Ascending aorta (tissue), 2 donors: ENCODE results near the gene CREBBP. TPM values are rescaled to one million over a fixed set of nuclear protein-coding genes. Genes with fewer than 3 reads are reported as not detected.

Experiments
- DNase-seq, 2 donors: peaks; one replicate each; pipeline ENCODE4 v3.0.0-alpha.2; 2019; ENCODE audit warnings: low spot score in 2 of 2
- H3K27ac ChIP-seq, 2 donors: fragments of 200-600 bp; sonication (generic); one replicate each; pipeline ENCODE4 v1.5.1; 2016 to 2017; ENCODE audit warnings: mild to moderate bottlenecking in 1 of 2
- H3K27me3 ChIP-seq: fragments of 200-600 bp; sonication (generic); one replicate; pipeline ENCODE4 v1.5.1; 2017
- H3K36me3 ChIP-seq, 2 donors: fragments of 200-600 bp; sonication (generic); one replicate each; pipeline ENCODE4 v1.5.1; 2016
- H3K4me1 ChIP-seq, 2 donors: fragments of 200-600 bp; sonication (generic); one replicate each; pipeline ENCODE4 v1.5.1; 2016 to 2017; ENCODE audit warnings: mild to moderate bottlenecking in 1 of 2
- H3K4me3 ChIP-seq, 2 donors: fragments of 200-600 bp; sonication (generic); one replicate each; pipeline ENCODE4 v1.5.1; 2016 to 2017; ENCODE audit warnings: mild to moderate bottlenecking in 1 of 2
- H3K9me3 ChIP-seq, 2 donors: fragments of 200-600 bp; sonication (generic); one replicate each; pipeline ENCODE4 v1.5.1; 2016
- CTCF ChIP-seq, 3 experiments: fragments of 200-600 bp in 2 of 3; fragments of 450-650 bp in 1 of 3; sonication (generic) in 2 of 3; IDR thresholded peaks; one replicate each; pipeline ENCODE4 v1.5.1; 2016 to 2019; ENCODE audit warnings: antibody characterized with exemption in 3 of 3, mild to moderate bottlenecking in 1 of 3, moderate library complexity in 1 of 3
- intact Hi-C: fragments of 100-400 bp; cut with DNase I; formaldehyde crosslinking; loops from one replicate; pipeline ENCODE4 v1.15.1; 2023
- total RNA-seq: library from RNA; depleted of rRNA; stranded (reverse); fragments of >200 nt; gene quantifications from one replicate; pipeline ENCODE4 v1.1.0, GENCODE V29; 2016

CREBBP gene
- total RNA-seq, 1 donor from 2014 or later = 73.7 TPM

DNA sequence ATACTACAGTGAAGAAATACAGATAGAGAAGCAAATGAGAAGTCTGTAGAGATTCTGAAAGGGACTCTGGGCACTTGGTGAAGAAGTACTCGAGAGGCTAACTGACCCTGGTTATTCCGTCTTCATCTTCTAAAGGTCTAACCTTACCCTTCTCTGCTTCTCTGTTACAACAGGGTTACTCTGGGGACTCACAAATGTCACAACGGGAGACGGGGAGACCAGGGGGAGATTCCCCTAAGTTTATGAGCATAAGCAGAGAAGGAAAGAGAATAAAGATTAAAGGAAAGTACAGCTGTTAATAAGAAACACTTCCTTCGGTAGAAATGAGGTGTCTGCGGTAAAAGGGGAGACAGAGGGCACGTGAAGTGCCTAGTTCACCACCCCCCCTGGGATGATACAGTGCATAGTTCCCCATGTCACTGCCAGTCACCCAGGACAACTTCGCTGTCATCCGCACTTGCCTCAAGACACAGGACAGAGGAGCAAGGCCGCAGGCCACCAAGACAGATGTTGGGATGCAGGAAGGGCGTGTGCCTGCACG lies 88.0 kb downstream of the CREBBP start:
- intact Hi-C loops = loop anchor here (5.0 kb wide), 1 partner anchor 80 kb away; no protein-coding TSS in a partner anchor
- Histone ChIP-seq H3K4me1 (peaks cover 0 to 32% of the 10 kb centered on the region in 2 donors), H3K36me3 (peaks cover 17 to 37% of the 10 kb centered on the region in 2 donors), H3K27ac (peak overlapping the region; percentile 43 to 51), H3K9me3 (no peaks in the 10 kb centered on the region), H3K4me3 (peak overlapping the region in 1 of 2 donors; percentile 7), H3K27me3 (no peaks in the 10 kb centered on the region)
- no peak for TF ChIP-seq CTCF (IDR thresholded peaks at IDR 0.05)
- no peak for DNase-seq

DNA sequence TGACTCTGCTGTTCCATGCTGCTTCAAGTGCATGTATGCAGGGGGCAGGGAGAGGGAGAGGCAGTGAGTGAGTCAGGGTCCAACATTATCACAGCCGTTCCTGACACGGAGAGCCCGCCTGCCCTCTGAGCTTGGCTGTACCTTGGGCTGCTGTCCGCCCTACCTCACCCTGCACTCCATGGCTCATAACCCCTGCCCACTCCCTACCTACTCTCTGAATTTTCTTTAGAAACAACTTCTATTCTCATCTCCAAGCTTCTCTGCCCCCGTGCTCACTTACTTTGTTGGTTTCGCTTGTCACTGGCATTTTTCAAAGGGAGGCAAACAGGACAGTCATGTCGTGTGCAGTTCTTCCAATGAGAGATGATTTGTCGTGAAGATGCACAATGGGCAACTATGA lies 88.8 kb downstream of the CREBBP start:
- Histone ChIP-seq H3K36me3 (peaks cover 17 to 37% of the 10 kb centered on the region in 2 donors), H3K4me3 (no peak overlapping the region), H3K27me3 (no peaks in the 10 kb centered on the region), H3K9me3 (no peaks in the 10 kb centered on the region), H3K27ac (no peak overlapping the region), H3K4me1 (peaks cover 0 to 23% of the 10 kb centered on the region in 2 donors)
- DNase-seq = no peak
- no peak for TF ChIP-seq CTCF (IDR thresholded peaks at IDR 0.05)
- intact Hi-C loops = loop anchor here (5.0 kb wide), 1 partner anchor 81 kb away; no protein-coding TSS in a partner anchor

DNA sequence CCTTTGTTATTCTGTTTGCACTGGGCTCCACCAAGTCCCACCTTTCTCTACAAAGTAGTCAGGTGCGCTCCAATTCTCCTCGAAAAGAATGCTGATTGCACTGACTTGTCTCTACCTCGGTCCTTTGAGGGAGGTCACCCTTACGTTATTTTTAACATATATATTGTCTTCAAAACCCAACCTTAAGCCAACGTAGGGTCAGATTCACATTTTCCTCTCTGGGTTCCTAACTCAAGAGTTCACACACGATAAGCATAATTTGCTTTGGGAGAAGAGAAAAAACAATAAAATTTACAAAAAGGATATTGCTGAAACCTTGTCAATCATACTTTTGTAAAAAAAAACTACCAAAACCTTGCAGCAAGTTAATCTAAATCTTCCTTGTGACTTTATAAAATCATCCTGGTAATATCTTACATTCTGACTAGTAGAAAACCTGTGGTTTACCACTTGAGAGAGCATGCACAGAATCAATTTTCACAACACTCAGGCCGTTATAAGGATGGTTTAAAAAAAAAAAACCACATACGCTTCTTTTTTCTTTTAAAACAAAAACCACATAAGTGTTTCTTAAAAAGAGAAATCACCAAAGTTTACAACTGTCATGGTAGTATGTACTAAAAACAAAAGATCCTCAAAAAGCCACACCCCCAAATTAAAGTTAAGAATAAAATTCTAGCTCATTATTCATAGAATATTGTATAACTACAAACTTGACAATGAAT lies 91.0 kb downstream of the CREBBP start:
- no peak overlapping the region for H3K27ac ChIP-seq
- no peak overlapping the region for H3K4me3 ChIP-seq
- peaks cover 0 to 11% of the 10 kb centered on the region in 2 donors for H3K4me1 ChIP-seq
- no peaks in the 10 kb centered on the region for H3K27me3 ChIP-seq
- DNase-seq = no peak
- intact Hi-C loops = loop anchor here (5.0 kb wide), 1 partner anchor 83 kb away; no protein-coding TSS in a partner anchor
- H3K36me3 ChIP-seq = peaks cover 22 to 47% of the 10 kb centered on the region in 2 donors
- TF ChIP-seq CTCF (IDR thresholded peaks at IDR 0.05) = no peak
- no peaks in the 10 kb centered on the region for H3K9me3 ChIP-seq

DNA sequence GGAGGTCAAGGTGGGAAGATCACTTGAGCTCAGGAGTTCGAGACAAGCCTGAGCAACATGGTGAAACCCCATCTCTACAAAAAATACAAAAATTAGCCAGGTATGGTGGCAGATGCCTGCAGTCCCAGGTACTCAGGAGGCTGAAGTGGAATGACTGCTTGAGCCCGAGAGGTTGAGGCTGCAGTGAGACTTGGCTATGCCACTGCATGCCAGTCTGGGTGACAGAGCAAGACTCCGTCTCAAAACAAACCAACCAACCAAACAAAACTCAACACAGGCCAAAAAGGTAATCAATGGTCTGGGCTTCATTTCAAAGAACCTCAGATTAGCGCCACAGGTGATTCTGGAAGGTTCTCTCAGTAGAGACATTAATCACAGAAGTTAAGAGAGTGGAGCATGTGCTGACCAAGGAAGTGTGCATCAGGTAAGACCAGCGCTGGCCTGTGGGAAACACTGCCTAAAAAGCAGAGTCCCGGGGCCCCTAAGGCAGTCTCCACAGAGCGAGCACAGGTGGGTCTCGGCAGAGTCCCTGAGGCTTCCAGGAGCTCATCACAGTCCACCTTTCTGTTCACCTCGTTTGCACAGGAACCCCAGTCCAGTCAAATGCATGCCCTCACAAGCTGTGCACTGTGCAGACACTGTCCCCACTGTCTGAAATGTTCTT lies 91.7 kb downstream of the CREBBP start:
- H3K4me1 ChIP-seq = peaks cover 0 to 9% of the 10 kb centered on the region in 2 donors
- no peak for DNase-seq
- no peaks in the 10 kb centered on the region for H3K27me3 ChIP-seq
- intact Hi-C loops = no loop called here
- H3K27ac ChIP-seq = no peak overlapping the region
- no peak overlapping the region for H3K4me3 ChIP-seq
- no peak for TF ChIP-seq CTCF (IDR thresholded peaks at IDR 0.05)
- peaks cover 22 to 47% of the 10 kb centered on the region in 2 donors for H3K36me3 ChIP-seq
- H3K9me3 ChIP-seq = no peaks in the 10 kb centered on the region

- Histone ChIP-seq H3K27me3 (no peaks in the 10 kb centered on the region), H3K4me1 (peaks cover 0 to 6% of the 10 kb centered on the region in 2 donors), H3K27ac (no peak overlapping the region), H3K4me3 (no peak overlapping the region), H3K9me3 (no peaks in the 10 kb centered on the region), H3K36me3 (peaks cover 22 to 47% of the 10 kb centered on the region in 2 donors)
- no peak for TF ChIP-seq CTCF (IDR thresholded peaks at IDR 0.05)
- DNase-seq = peak in 1 of 2 donors; percentile 50
- intact Hi-C loops = no loop called here
Measured at GRCh38 chr16:3787924-3788661, 92.4 kb downstream of the CREBBP start.
